Tibial artery (tissue), 4 donors: ENCODE measurements around the gene SMIM45.

Source experiments
- DNase-seq, 2 donors: peaks; one replicate each; pipeline ENCODE4 v3.0.0-alpha.2; 2019
- H3K27ac ChIP-seq, 2 donors: fragments of 200-600 bp; sonication (generic) in 1 of 2; 1 replicate in 1 of 2; 2 replicates in 1 of 2; pipeline ENCODE4 v1.5.1; 2018 to 2019; ENCODE audit warnings: mild to moderate bottlenecking in 1 of 2
- H3K27me3 ChIP-seq, 2 donors: fragments of 200-600 bp; sonication (generic) in 1 of 2; one replicate each; pipeline versions ENCODE4 v1.5.1 to v1.6.0; 2016 to 2019
- H3K36me3 ChIP-seq, 3 donors: fragments of 200-600 bp; sonication (generic) in 2 of 3; one replicate each; pipeline ENCODE4 v1.5.1; 2016 to 2019; ENCODE audit warnings: mild to moderate bottlenecking in 2 of 3
- H3K4me1 ChIP-seq, 4 donors: fragments of 200-600 bp; sonication (generic) in 2 of 4; 1 replicate in 3 of 4; 2 replicates in 1 of 4; pipeline ENCODE4 v1.5.1; 2016 to 2019
- H3K4me3 ChIP-seq, 2 donors: fragments of 200-600 bp; sonication (generic) in 1 of 2; 1 replicate in 1 of 2; 2 replicates in 1 of 2; pipeline ENCODE4 v1.5.1; 2018 to 2019; ENCODE audit warnings: mild to moderate bottlenecking in 2 of 2
- H3K9me3 ChIP-seq, 3 donors: fragments of 200-600 bp; sonication (generic) in 1 of 3; one replicate each; pipeline ENCODE4 v1.5.1; 2016 to 2019
- CTCF ChIP-seq, 2 experiments: fragments of 200-600 bp in 1 of 2; fragments of 450-650 bp in 1 of 2; IDR thresholded peaks; one replicate each; pipeline ENCODE4 v1.5.1; 2017 to 2019; ENCODE audit warnings: antibody characterized with exemption in 2 of 2, mild to moderate bottlenecking in 1 of 2, moderate library complexity in 1 of 2
- intact Hi-C: fragments of 100-400 bp; cut with DNase I; formaldehyde crosslinking; loops from one replicate; pipeline ENCODE4 v1.15.0; 2023; ENCODE audit warnings: low total_unique reads

Gene SMIM45

GRCh38 chr22:41998361-41999261 lies 46.7 kb downstream of the SMIM45 start, which contains the start of gene WBP2NL:
Gene WBP2NL (plus strand): TSS chr22:41998788. CDS start chr22:41998819, 31 bp downstream.
- Histone ChIP-seq H3K27me3 (peaks cover 0 to 38% of the 10 kb centered on the region in 2 donors), H3K36me3 (no peaks in the 10 kb centered on the region), H3K4me1 (peaks cover 0 to 8% (median 0%) of the 10 kb centered on the region in 4 donors), H3K27ac (no peak within 1 kb of the TSS), H3K9me3 (no peaks in the 10 kb centered on the region), H3K4me3 (peak within 1 kb of the TSS; percentile 35 to 48)
- TF ChIP-seq CTCF (IDR thresholded peaks at IDR 0.05): no peak
- peak; percentile 61 to 81 for DNase-seq
- intact Hi-C loops: no loop called here

- no peaks in the 10 kb centered on the region for H3K9me3 ChIP-seq
- H3K27ac ChIP-seq: no peak overlapping the region
- no peak for DNase-seq
- no peaks in the 10 kb centered on the region for H3K36me3 ChIP-seq
- intact Hi-C loops: no loop called here
- H3K27me3 ChIP-seq: peaks cover 0 to 38% of the 10 kb centered on the region in 2 donors
- TF ChIP-seq CTCF (IDR thresholded peaks at IDR 0.05): no peak
- peaks cover 0 to 8% (median 0%) of the 10 kb centered on the region in 4 donors for H3K4me1 ChIP-seq
- no peak overlapping the region for H3K4me3 ChIP-seq
These were observed 48.5 kb downstream of the SMIM45 start for GRCh38 chr22:42000466-42000865.

- no peak for DNase-seq
- H3K4me3 ChIP-seq: no peak overlapping the region
- H3K36me3 ChIP-seq: no peaks in the 10 kb centered on the region
- H3K27me3 ChIP-seq: peaks cover 0 to 38% of the 10 kb centered on the region in 2 donors
- H3K9me3 ChIP-seq: no peaks in the 10 kb centered on the region
- no peak overlapping the region for H3K27ac ChIP-seq
- peaks cover 0 to 8% (median 0%) of the 10 kb centered on the region in 4 donors for H3K4me1 ChIP-seq
- no peak for TF ChIP-seq CTCF (IDR thresholded peaks at IDR 0.05)
- intact Hi-C loops: no loop called here
These were observed 49.2 kb downstream of the SMIM45 start for GRCh38 chr22:42001121-42001520.

GRCh38 chr22:42001706-42002105 lies 49.8 kb downstream of the SMIM45 start:
- H3K4me3 ChIP-seq: no peak overlapping the region
- no peak overlapping the region for H3K27ac ChIP-seq
- H3K27me3 ChIP-seq: peaks cover 0 to 36% of the 10 kb centered on the region in 2 donors
- intact Hi-C loops: no loop called here
- no peaks in the 10 kb centered on the region for H3K36me3 ChIP-seq
- no peak for TF ChIP-seq CTCF (IDR thresholded peaks at IDR 0.05)
- H3K9me3 ChIP-seq: no peaks in the 10 kb centered on the region
- no peak for DNase-seq
- peaks cover 0 to 8% (median 0%) of the 10 kb centered on the region in 4 donors for H3K4me1 ChIP-seq

GRCh38 chr22:42007922-42008321 lies 56.0 kb downstream of the SMIM45 start:
- TF ChIP-seq CTCF (IDR thresholded peaks at IDR 0.05): no peak

More at GRCh38 chr22:42007922-42008321, 56.0 kb downstream of the SMIM45 start:
- no peak for DNase-seq
- Histone ChIP-seq H3K4me1 (no peaks in the 10 kb centered on the region), H3K36me3 (no peaks in the 10 kb centered on the region), H3K9me3 (peaks cover 0 to 23% (median 19%) of the 10 kb centered on the region in 3 donors), H3K4me3 (no peak overlapping the region), H3K27me3 (no peaks in the 10 kb centered on the region), H3K27ac (no peak overlapping the region)
- intact Hi-C loops: no loop called here
